SK-N-MC (cell line): Measurements from ENCODE around the gene FNDC10.
"Not testable (repeated sequence)": the region's sequence is repeated elsewhere in the genome, so short reads cannot be mapped to it uniquely, and the experiment has no call there.

Experiments used
- EZH2 ChIP-seq: fragments of 200-600 bp; sonication (generic); IDR thresholded peaks from one replicate; pipeline ENCODE4 v1.6.1; 2017; ENCODE audit warnings: antibody characterized with exemption
- FOXP2 ChIP-seq: optimal IDR thresholded peaks from 2 replicates; pipeline ENCODE3; 2011; ENCODE audit warnings: mild to moderate bottlenecking, moderate library complexity; ENCODE audit not compliant: insufficient read depth; ENCODE audit errors: extremely low read length, control extremely low read depth
- POLR2AphosphoS5 ChIP-seq: IDR thresholded peaks from 2 replicates; pipeline ENCODE4 v1.6.1; 2012; ENCODE audit warnings: mild to moderate bottlenecking, low read depth, low read length, borderline replicate concordance

- not testable (repeated sequence) for TF ChIP-seq EZH2, POLR2AphosphoS5, FOXP2
These were observed 38.6 kb upstream of the FNDC10 start for GRCh38 chr1:1638528-1638927.
